HG03039 (cell line): ENCODE results near the gene MECP2.
"Not testable (repeated sequence)": the region's sequence is repeated elsewhere in the genome, so short reads cannot be mapped to it uniquely, and the experiment has no call there.

Experiments used
- ATAC-seq: cut with Tn5 transposase; IDR thresholded peaks from one replicate; pipeline ENCODE4 v1.9.1; 2021; ENCODE audit warnings: mild to moderate bottlenecking, moderate library complexity; ENCODE audit not compliant: unreplicated experiment

Gene MECP2

DNA sequence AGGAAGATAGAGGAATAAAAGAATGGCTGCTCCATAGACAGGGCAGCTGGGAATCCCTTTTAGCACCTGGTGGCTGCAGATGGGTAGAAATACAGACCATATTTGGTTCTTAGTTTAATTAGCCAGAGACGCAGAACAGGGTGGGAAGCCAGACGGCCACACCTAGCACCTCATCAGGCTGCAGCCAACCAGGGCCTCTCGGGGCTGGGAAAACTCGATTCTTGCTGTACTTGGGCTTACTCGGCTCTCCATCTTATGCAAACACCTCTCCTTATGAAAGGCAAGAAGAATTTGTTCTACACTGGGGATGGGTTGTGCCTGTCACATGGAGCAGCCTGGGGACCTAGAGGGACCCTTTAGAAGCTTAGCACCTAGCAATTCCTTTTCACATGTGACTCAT, 97.5 kb downstream of the MECP2 start:
- no peak for ATAC-seq

- no peak for ATAC-seq
Measured at GRCh38 chrX:153999359-154000037, 98.0 kb downstream of the MECP2 start.

DNA sequence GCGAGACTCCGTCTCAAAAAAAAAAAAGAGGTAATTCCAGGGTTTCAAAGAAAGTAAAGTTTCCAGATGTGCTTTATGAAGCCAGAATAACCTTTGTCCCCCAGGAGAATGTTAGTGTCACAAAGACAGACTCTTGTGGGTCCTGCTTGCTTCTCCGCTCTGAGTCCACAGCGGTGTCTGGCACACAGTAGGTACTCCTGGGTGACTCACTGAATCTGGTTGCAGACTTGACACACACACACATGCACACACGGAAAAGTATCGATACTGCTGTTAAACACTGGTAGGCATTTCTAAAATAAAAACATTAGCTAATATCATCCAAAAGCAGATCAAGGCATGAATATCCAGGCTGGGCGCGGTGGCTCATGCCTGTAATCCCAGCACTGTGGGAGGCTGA, 102.0 kb downstream of the MECP2 start:
- ATAC-seq = no peak

- ATAC-seq = not testable (repeated sequence)
Measured at GRCh38 chrX:153994398-153994797, 103.1 kb downstream of the MECP2 start.

DNA sequence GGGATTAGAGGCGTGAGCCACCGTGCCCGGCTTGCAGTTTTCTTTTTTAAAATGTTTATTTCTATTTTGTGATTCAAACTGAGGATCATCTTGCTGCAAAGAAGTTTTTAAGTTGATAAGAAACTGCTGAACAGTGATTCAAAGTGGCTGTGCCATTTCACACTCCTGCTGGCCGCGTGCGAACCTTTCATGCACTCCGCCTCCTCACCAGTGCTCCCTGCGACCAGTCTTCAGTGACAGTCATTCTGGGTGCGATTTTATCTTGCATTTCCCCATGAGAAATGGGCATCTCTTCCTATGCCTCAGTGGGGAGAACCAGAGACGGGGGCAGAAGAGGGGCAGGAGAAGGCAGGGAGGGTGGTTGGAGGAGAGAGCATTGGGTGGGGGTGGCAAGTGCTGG, 103.5 kb downstream of the MECP2 start:
- ATAC-seq = no peak

- no peak for ATAC-seq
Measured at GRCh38 chrX:153993079-153993478, 104.4 kb downstream of the MECP2 start.

DNA sequence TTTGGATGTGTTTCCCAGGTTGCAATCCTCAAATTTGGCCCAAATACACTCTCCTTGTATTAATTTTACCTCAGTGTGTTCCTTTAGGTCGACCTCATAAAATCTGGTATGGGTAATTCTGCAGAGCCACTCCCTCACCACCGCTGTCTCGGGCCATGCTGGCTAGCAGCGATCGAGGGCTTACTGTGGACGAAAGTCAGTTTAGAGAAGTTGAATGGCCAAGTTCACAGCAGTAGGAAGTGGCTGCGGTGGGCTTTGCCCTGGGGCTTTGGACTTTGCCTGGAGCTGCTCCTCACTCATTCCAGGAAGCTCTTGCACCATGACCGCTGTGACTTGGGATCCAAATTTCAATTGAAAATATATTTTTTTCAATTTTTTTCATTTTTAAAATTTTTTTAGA, 105.3 kb downstream of the MECP2 start:
- ATAC-seq = no peak

DNA sequence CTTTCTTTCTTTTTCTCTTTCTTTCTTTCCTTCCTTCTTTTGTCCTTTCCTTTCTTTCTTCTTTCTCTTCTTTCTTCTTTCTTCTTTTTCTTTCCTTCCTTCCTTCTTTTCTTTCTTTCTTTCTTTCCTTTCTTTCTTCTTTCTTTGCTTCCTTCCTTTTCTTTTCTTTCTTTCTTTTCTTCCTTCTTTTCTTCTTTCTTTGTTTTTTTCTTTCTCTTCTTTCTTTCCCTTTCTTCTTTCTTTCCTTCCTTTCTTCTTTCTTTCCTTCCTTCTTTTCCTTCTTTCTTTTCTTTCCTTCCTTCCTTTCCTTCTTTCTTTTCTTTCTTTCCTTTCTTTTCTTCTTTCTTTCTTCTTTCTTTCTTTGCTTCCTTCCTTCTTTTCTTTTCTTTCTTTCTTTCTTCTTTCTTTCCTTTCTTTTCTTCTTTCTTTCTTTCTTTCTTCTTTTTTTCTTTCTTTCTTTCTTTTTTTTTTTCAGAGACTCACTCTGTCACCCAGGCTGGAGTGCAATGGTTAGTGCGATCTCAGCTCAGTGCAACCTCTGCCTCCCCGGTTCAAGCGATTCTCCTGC, 106.4 kb downstream of the MECP2 start:
- ATAC-seq = no peak

GRCh38 chrX:153989973-153990655, 107.4 kb downstream of the MECP2 start:
- no peak for ATAC-seq

DNA sequence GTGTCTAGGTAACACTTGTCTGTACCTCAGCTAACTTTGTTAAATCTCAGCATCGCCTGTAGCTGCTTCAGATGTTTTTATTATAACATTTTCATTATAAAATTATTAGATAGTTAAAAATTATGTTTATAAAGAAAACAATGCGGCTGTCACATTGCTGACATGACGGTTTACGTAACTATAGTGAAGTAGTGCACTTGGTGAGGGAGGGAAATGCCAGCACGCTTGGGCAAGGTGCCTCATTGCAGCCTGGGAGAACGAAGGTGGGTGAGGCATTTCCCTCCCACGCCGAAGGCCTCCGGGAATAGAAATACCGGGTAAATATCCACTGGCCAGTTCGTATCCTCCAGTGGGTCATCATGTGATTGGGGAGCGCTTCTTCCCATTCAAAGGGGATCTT, 109.0 kb downstream of the MECP2 start:
- ATAC-seq = no peak

DNA sequence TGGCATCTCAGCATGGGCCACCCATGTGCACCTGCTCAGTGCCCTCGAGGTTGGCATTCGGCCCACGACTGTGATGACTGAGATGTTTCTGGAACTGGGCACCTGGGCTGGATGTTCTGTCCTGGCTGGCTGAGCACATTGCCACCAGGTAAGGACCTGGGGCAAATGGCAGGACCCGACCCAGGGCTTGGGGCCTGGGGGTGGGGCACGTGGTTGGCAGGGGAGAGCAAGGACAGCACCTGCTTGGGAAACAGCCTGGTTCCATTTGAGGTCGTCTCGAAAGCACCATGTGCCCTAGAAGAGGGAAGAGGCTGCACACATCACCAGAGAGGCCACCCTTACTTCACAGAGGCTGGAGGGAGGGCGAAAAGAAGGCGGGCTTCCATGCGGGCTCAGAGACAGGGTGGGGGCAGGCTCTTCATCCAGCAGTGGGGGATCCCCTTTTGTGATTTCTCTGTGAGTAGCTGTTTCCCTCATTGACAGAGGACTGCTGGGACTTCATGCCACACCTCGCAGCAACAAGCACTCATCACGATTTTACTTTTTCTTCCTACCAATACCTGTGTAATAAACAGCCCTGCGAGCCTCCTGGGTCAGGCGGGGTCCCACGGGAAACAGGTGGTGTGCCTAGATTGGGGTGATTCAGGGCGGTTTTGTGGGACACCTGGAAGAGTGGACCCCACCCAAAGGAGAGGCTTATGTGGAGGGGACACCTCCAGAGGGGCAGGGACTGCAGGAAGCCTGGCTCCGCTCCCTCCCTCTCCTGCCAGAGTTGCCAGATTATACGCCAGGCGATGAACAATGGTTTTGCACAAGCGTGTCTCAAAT, 113.0 kb downstream of the MECP2 start:
- ATAC-seq = no peak

GRCh38 chrX:153983321-153983801, 114.2 kb downstream of the MECP2 start:
- no peak for ATAC-seq

DNA sequence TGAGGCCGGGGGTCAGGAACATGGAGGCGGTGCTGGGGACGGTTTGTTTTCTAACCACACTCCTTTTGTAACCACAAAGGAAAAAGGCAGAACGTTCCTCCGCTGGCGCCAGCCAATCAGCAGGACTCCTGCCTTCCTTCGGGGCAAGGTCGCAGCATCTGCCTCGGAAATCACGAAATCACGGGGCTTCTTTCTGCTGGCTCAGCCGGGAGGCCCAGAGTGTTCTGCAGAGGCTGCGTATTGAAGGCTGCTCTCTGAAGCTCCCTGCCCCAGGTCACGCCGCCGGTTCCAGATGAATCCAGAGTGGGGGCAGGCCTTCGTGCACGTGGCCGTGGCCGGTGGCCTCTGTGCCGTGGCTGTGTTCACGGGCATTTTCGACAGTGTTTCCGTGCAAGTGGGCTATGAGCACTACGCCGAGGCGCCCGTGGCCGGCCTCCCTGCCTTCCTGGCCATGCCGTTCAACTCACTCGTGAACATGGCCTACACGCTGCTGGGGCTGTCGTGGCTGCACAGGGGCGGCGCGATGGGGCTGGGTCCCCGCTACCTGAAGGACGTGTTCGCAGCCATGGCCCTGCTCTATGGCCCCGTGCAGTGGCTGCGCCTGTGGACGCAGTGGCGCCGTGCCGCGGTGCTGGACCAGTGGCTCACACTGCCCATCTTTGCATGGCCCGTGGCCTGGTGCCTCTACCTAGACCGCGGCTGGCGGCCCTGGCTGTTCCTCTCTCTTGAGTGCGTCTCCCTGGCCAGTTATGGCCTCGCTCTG, 115.6 kb downstream of the MECP2 start:
- ATAC-seq = no peak

DNA sequence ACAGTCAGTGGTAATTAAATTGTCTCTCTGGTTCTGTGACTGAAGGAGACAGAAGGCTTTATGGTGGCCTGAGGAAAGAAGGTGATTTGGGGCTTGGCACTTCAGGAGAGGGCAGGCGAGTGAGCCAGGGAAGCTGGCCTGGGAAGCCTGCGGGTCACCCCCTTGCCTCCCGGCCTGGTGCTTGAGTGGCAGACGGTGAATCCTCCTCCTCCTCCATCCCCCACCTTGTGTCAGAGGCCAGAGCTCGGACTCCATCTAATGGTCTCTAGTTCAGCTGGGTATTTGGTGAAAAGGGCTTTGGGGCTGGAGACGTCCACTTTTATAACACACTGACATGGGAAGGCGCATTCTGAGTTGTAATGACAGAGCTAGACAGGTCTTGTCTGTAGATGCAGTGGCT, 116.3 kb downstream of the MECP2 start:
- ATAC-seq = no peak

DNA sequence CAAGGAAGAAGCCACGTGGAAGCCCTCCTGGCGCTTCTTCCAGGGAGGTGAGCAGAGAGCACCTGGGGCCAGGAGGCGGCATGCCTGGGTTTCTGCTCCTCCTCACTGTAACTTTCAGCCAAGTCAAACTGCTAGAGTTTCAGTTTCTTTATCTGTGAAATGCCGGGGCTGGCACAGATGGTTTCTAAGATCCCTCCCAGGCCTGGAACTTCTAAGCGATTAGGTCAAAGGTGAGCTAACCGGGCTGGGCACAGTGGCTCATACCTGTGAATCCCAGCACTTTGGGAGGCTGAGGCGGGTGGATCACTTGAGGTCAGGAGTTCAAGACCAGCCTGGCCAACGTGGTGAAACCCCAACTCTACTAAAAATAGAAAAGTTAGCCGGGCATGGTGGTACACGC, 117.1 kb downstream of the MECP2 start:
- ATAC-seq = not testable (repeated sequence)

DNA sequence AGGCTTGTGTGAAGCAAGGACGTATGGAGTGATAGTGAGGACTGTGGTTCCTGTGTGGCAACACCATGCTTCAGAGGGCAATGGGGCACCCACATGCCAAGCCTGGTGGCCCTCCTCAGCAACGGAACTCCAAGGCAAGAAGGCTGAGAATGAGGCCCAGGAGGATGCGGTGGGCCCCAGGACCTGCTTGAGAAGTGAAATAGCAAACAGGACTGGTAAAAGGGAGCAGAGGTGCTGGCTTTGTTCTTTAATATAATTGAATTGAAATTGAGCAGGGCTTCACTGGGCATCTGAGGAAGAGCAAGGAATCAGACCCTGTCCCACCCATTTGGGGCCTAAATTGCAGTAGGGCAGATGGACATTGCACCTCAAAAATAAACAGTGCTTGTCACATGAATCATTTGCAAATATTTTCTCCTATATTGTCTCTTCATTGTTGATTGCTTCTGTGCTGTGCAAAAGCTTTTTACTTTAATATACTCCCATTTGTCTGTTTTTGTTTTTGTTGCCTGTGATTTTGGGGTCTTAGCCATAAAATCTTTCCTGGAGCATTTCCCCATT, 122.7 kb downstream of the MECP2 start:
- ATAC-seq = no peak

GRCh38 chrX:153974003-153974725, 123.4 kb downstream of the MECP2 start:
- no peak for ATAC-seq

DNA sequence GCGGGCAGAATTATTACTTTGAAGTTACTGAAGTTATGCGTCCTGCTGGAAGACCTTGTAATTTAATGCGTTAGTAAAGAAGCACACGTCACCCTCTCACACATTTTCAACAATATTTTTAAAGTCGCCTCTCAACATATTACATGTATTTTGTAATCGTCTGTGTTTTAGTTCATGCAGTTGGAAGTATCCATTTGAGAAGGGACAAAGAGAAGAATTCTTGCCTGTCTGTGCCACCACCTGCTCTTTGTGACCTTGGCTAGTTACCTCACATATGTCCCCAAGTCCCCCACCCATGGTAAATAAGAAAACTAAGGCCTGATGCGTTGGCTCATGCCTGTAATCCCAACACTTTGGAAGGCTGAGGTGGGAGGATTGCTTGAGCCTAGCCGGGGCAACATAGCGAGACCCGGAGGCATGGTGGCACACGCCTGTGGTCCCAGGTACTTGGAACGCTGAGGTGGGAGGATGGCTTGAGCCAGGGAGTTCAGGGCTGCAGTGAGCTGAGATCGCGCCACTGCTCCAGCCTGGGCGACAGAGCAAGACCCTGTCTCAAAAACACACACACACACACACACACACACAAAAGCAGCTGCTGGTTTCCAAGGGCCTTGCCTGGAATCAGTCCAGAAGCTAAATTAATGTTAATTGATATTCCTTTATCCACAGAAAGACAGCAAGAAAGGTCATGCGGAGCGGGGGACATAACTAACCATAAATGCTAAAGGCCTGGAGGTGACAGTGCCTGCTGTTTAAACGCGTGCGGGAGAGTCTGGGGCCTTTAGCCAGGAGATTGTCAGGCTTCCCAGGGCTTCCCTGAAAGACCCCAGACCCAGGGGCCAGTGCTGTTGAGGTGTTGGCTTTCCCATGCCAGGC, 124.2 kb downstream of the MECP2 start:
- ATAC-seq = no peak
